Loucy (cell line): ENCODE data around the gene ZNF341.

Source experiments
- H2AFZ ChIP-seq: fragments of 200-600 bp; sonication (generic); 2 replicates; pipeline ENCODE4 v1.6.0; 2016; ENCODE audit warnings: antibody characterized with exemption, mild to moderate bottlenecking, low read length, moderate library complexity
- H3F3A ChIP-seq: fragments of 200-600 bp; 2 replicates; pipeline ENCODE4 v1.6.0; 2016; ENCODE audit warnings: antibody characterized with exemption, low read depth, mild to moderate bottlenecking
- H3K27me3 ChIP-seq: fragments of 200-600 bp; sonication (generic); 2 replicates; pipeline ENCODE4 v1.6.1; 2014; ENCODE audit warnings: low read length, mild to moderate bottlenecking; ENCODE audit not compliant: insufficient read depth, poor library complexity, severe bottlenecking
- H3K36me3 ChIP-seq: fragments of 200-600 bp; sonication (generic); 2 replicates; pipeline ENCODE4 v1.6.1; 2016; ENCODE audit warnings: low read length; ENCODE audit not compliant: insufficient read depth
- H3K4me1 ChIP-seq: fragments of 200-600 bp; sonication (generic); 2 replicates; pipeline ENCODE4 v1.5.1; 2014; ENCODE audit warnings: low read length, mild to moderate bottlenecking; ENCODE audit not compliant: insufficient read depth, poor library complexity, severe bottlenecking
- H3K4me2 ChIP-seq: fragments of 200-600 bp; sonication (generic); 2 replicates; pipeline ENCODE4 v1.6.0; 2014; ENCODE audit warnings: antibody characterized with exemption, low read length, low read depth, mild to moderate bottlenecking; ENCODE audit not compliant: poor library complexity, severe bottlenecking
- H3K4me3 ChIP-seq: fragments of 200-600 bp; sonication (generic); 2 replicates; pipeline ENCODE4 v1.5.1; 2014; ENCODE audit warnings: low read length, mild to moderate bottlenecking, mixed read lengths; ENCODE audit not compliant: poor library complexity, severe bottlenecking
- H3K79me2 ChIP-seq: fragments of 200-600 bp; sonication (generic); 2 replicates; pipeline ENCODE4 v1.6.1; 2014; ENCODE audit warnings: low read length; ENCODE audit not compliant: insufficient read depth
- H3K9ac ChIP-seq: fragments of 200-600 bp; sonication (generic); 2 replicates; pipeline ENCODE4 v1.6.0; 2014; ENCODE audit warnings: mild to moderate bottlenecking, low read depth, low read length, moderate library complexity; ENCODE audit not compliant: poor library complexity, severe bottlenecking
- H3K9me2 ChIP-seq: fragments of 200-600 bp; sonication (generic); replicated peaks from 2 replicates; pipeline ENCODE4 v1.6.1; 2016; ENCODE audit warnings: low read depth, low read length, mixed read lengths
- H3K9me3 ChIP-seq: fragments of 200-600 bp; sonication (generic); 2 replicates; pipeline ENCODE4 v1.6.1; 2014; ENCODE audit warnings: mild to moderate bottlenecking, antibody characterized with exemption, low read length, low read depth; ENCODE audit not compliant: insufficient read depth
- H4K20me1 ChIP-seq: fragments of 200-600 bp; sonication (generic); 2 replicates; pipeline ENCODE4 v1.6.0; 2014; ENCODE audit warnings: antibody characterized with exemption, low read length, mild to moderate bottlenecking; ENCODE audit not compliant: insufficient read depth, poor library complexity, severe bottlenecking
- EZH2phosphoT487 ChIP-seq: fragments of 200-600 bp; IDR thresholded peaks from 2 replicates; pipeline ENCODE4 v1.6.1; 2018; ENCODE audit warnings: antibody characterized with exemption, mild to moderate bottlenecking, moderate library complexity, borderline replicate concordance
- TF ChIP-seq, protein P1 (sequence below): fragments of 200-600 bp; sonication (generic); conservative IDR thresholded peaks from 2 replicates; pipeline ENCODE4 v1.5.1; 2014; ENCODE audit warnings: mild to moderate bottlenecking, antibody characterized with exemption, low read length

The ZNF341 gene

DNA sequence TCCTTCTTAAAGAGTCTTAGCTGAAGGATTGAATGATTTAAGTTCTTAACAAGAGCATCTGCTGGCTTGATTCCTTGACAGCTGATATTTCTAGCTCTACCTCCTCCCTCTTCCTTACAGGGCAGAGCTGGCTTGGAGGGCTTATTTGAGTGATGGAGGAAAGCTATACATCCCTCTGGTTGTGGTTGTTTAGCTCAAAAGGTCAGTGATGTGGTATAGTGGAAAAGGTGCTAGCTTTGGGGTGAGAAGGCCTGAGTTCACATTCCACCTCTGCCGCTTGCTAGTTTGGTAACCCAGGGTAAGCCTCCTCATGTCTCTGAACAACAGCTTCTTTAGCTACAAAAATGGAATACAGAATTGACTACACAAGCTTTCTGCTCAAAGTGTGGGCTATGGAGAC is 87.7 kb downstream of the ZNF341 start:
- H3K27me3 ChIP-seq, result no peaks in the 10 kb centered on the region
- H3K36me3 ChIP-seq, result no peaks in the 10 kb centered on the region; the same call in 1 of the 2 replicates
- H3K4me3 ChIP-seq, result no peak overlapping the region
- H3K4me1 ChIP-seq, result peaks cover 35% of the 10 kb centered on the region
- H3K79me2 ChIP-seq, result peaks cover 91% of the 10 kb centered on the region
- no peak overlapping the region for H3K9ac ChIP-seq
- H3K9me3 ChIP-seq, result no peaks in the 10 kb centered on the region
- no peaks in the 10 kb centered on the region for H3F3A ChIP-seq
- no peak overlapping the region for H2AFZ ChIP-seq
- peaks cover 63% of the 10 kb centered on the region for H4K20me1 ChIP-seq
- H3K9me2 ChIP-seq, result no peaks in the 10 kb centered on the region
- TF ChIP-seq, protein P1, sequence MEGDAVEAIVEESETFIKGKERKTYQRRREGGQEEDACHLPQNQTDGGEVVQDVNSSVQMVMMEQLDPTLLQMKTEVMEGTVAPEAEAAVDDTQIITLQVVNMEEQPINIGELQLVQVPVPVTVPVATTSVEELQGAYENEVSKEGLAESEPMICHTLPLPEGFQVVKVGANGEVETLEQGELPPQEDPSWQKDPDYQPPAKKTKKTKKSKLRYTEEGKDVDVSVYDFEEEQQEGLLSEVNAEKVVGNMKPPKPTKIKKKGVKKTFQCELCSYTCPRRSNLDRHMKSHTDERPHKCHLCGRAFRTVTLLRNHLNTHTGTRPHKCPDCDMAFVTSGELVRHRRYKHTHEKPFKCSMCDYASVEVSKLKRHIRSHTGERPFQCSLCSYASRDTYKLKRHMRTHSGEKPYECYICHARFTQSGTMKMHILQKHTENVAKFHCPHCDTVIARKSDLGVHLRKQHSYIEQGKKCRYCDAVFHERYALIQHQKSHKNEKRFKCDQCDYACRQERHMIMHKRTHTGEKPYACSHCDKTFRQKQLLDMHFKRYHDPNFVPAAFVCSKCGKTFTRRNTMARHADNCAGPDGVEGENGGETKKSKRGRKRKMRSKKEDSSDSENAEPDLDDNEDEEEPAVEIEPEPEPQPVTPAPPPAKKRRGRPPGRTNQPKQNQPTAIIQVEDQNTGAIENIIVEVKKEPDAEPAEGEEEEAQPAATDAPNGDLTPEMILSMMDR, result no peak
- TF ChIP-seq EZH2phosphoT487, result no peak
- no peak overlapping the region for H3K4me2 ChIP-seq

DNA sequence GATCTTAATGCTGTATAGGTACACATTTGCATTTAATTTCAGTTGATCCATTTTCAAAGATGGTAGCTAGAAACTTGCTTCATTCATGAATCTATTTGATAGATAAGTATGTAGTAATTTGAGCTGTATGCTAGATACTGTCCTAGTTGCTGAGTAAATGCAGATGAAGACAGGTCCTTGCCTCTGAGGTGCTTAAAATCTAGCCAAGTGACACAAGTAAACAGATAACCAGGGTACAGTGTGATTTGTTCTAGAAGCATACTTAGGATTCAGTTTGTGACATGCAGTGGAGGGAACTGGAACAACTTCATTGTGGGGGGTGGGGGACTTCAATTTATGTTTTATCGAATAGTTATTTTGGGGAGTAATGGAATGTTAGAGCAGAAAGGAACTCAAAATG is 88.6 kb downstream of the ZNF341 start:
- peaks cover 91% of the 10 kb centered on the region for H3K79me2 ChIP-seq
- H3K4me3 ChIP-seq, result no peak overlapping the region
- no peaks in the 10 kb centered on the region; the same call in 1 of the 2 replicates for H3K36me3 ChIP-seq
- TF ChIP-seq, protein P1, result no peak
- TF ChIP-seq EZH2phosphoT487, result no peak
- H4K20me1 ChIP-seq, result peaks cover 58% of the 10 kb centered on the region
- H2AFZ ChIP-seq, result no peak overlapping the region
- no peaks in the 10 kb centered on the region for H3K9me2 ChIP-seq
- peak overlapping the region; percentile 20 for H3K4me2 ChIP-seq
- no peaks in the 10 kb centered on the region for H3F3A ChIP-seq
- no peaks in the 10 kb centered on the region for H3K9me3 ChIP-seq
- H3K27me3 ChIP-seq, result no peaks in the 10 kb centered on the region
- H3K9ac ChIP-seq, result no peak overlapping the region
- peaks cover 33% of the 10 kb centered on the region for H3K4me1 ChIP-seq

DNA sequence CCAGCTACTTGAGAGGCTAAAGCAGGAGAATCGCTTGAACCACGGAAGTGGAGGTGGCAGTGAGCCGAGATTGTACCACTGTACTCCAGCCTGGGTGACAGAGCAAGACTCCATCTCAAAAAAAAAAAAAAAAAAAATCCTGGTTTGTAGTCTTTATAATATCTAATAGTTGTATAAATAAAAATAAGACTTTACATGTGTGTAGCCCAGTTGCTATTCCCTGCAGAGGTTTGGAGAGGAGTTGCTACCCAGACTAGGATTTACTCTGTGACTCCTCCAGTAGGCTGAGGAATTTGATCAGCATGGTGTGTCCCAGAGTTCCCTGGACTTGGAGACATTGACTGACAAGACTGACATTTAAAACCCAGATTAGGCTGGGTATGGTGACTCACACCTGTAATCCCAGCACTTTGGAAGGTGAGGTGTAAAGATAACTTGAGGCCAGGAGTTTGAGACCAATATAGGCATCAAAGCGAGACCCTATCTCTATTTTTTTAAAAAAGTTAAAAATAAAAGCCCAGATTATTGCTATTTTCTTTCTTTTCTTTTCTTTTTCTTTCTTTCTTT is 89.6 kb downstream of the ZNF341 start:
- H3K36me3 ChIP-seq, result no peaks in the 10 kb centered on the region; the same call in 1 of the 2 replicates
- H3K27me3 ChIP-seq, result no peaks in the 10 kb centered on the region
- H4K20me1 ChIP-seq, result peaks cover 56% of the 10 kb centered on the region
- H3K79me2 ChIP-seq, result peaks cover 90% of the 10 kb centered on the region
- TF ChIP-seq EZH2phosphoT487, result no peak
- TF ChIP-seq, protein P1, result no peak
- no peak overlapping the region for H2AFZ ChIP-seq
- H3K4me3 ChIP-seq, result no peak overlapping the region
- H3K9ac ChIP-seq, result no peak overlapping the region
- H3F3A ChIP-seq, result no peaks in the 10 kb centered on the region
- no peak overlapping the region for H3K4me2 ChIP-seq
- peaks cover 24% of the 10 kb centered on the region for H3K4me1 ChIP-seq
- no peaks in the 10 kb centered on the region for H3K9me3 ChIP-seq
- H3K9me2 ChIP-seq, result no peaks in the 10 kb centered on the region
